GM18505 (cell line): Measurements from ENCODE around the gene SLC9A4.
"Not testable (repeated sequence)": the region's sequence is repeated elsewhere in the genome, so short reads cannot be mapped to it uniquely, and the experiment has no call there.

Experiments used
- ATAC-seq: cut with Tn5 transposase; IDR thresholded peaks from one replicate; pipeline ENCODE4 v1.9.1; 2021; ENCODE audit not compliant: unreplicated experiment
- POLR2A ChIP-seq: IDR thresholded peaks from 4 replicates; pipeline ENCODE4 v1.6.1; 2011; ENCODE audit warnings: borderline replicate concordance; ENCODE audit not compliant: insufficient read depth, insufficient read length; ENCODE audit errors: extremely low read depth

The SLC9A4 gene

GRCh38 chr2:102553601-102554000 lies 80.6 kb downstream of the SLC9A4 start:
- no peak for TF ChIP-seq POLR2A
- no peak for ATAC-seq

GRCh38 chr2:102558463-102558862 lies 85.4 kb downstream of the SLC9A4 start:
- ATAC-seq = no peak
- TF ChIP-seq POLR2A = no peak

GRCh38 chr2:102562542-102562941 lies 89.5 kb downstream of the SLC9A4 start:
- not testable (repeated sequence) for ATAC-seq

- ATAC-seq = no peak
- no peak for TF ChIP-seq POLR2A
Observed at GRCh38 chr2:102575888-102576287, 102.9 kb downstream of the SLC9A4 start.

DNA sequence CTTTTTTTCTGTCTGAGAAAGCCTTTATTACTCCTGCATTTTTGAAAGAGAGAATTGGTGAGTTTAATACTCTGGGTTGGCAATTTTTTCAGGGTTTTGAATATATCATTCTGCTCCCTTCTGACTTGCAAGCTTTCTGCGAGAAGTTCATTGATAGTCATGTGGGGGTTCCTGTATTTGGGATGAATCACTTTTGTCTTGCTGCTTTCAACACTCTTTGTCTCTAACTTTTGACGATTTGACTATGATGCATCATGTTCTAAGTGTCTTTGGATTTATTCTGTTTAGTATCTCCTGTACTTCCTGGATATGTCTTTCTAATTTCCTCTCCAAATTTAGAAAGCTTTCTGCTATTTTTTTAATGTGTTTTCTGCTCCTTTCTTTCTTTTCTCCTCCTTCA lies 105.3 kb downstream of the SLC9A4 start:
- no peak for ATAC-seq
- no peak for TF ChIP-seq POLR2A

DNA sequence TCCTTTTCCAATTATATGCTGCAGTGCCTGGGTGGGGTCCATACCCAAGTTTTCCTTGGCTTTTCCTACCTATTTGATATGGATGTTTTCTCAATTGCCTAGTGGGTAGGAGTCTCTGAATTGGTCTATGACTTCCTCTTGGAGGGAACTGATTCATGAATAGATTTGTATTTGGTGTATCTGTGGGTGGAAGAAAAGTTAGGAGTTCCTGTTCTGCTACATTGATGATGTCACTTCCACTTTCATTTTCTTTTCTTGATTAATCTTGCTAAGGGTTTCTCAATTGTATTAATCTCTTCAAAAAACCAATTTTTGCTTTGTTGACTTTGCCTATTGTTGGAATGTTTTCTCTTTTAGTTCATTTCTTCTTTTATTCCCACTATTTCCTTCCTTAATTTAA lies 108.9 kb downstream of the SLC9A4 start:
- TF ChIP-seq POLR2A = no peak
- ATAC-seq = no peak

DNA sequence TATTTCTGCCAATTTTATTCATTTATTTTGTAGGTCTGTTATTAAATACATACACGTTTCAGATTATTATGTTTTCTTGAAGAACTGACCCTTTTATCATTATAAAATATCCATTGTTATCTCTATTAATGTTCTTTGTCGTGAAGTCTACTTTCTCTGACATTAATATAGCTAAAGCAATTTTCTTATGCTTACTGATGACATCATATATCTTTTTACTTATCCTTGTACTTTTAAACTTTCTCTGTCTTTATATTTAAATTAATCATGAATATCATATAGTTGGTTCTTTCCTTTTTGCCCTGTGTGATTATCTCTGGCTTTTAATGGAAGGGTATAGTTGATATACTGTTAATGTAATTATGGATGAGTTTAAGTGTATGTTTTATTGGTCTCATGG lies 109.8 kb downstream of the SLC9A4 start:
- ATAC-seq = no peak
- no peak for TF ChIP-seq POLR2A
